Breast epithelium (tissue), 4 donors: ENCODE measurements around the gene SPHKAP. TPM values are rescaled to one million over a fixed set of nuclear protein-coding genes. Genes with fewer than 3 reads are reported as not detected.

ENCODE experiments used
- DNase-seq, 2 donors: peaks; one replicate each; pipeline ENCODE4 v3.0.0-alpha.2; 2019; ENCODE audit warnings: low spot score in 2 of 2
- H3K27ac ChIP-seq, 2 donors: fragments of 200-600 bp; sonication (generic) in 1 of 2; one replicate each; pipeline ENCODE4 v1.5.1; 2016 to 2019; ENCODE audit warnings: mild to moderate bottlenecking in 1 of 2
- H3K27me3 ChIP-seq, 2 donors: fragments of 200-600 bp; sonication (generic) in 1 of 2; one replicate each; pipeline versions ENCODE4 v1.5.1 to v1.6.0; 2017 to 2019; ENCODE audit warnings: control low read depth in 1 of 2, mild to moderate bottlenecking in 1 of 2
- H3K36me3 ChIP-seq: fragments of 200-600 bp; one replicate; pipeline ENCODE4 v1.5.1; 2019
- H3K4me1 ChIP-seq, 2 donors: fragments of 200-600 bp; sonication (generic); one replicate each; pipeline ENCODE4 v1.5.1; 2016 to 2019; ENCODE audit warnings: control low read depth in 1 of 2
- H3K4me3 ChIP-seq, 3 donors: fragments of 200-600 bp; sonication (generic); 1 replicate in 2 of 3; 2 replicates in 1 of 3; pipeline ENCODE4 v1.5.1; 2016 to 2019; ENCODE audit warnings: mild to moderate bottlenecking in 3 of 3, moderate library complexity in 2 of 3
- H3K9me3 ChIP-seq, 2 donors: fragments of 200-600 bp; sonication (generic) in 1 of 2; one replicate each; pipeline ENCODE4 v1.5.1; 2016 to 2019; ENCODE audit warnings: control low read depth in 1 of 2
- POLR2A ChIP-seq: fragments of 450-650 bp; IDR thresholded peaks from one replicate; pipeline ENCODE4 v1.6.1; 2016; ENCODE audit warnings: antibody characterized with exemption, mild to moderate bottlenecking, moderate library complexity
- POLR2AphosphoS5 ChIP-seq, 3 donors: sonication (generic); formaldehyde crosslinking; IDR thresholded peaks; one replicate each; pipeline ENCODE4 v1.6.1; 2017; ENCODE audit warnings: antibody characterized with exemption in 3 of 3
- intact Hi-C: fragments of 100-400 bp; cut with DNase I; formaldehyde crosslinking; loops from one replicate; pipeline ENCODE4 v1.15.1; 2023; ENCODE audit warnings: low total_unique reads
- total RNA-seq, 3 donors: library from RNA; depleted of rRNA; stranded (reverse); fragments of >200 nt; gene quantifications; one replicate each; pipeline ENCODE4 v1.1.0, GENCODE V29; 2016
- TF ChIP-seq, protein P1 (sequence below), 3 donors: fragments of 450-650 bp; IDR thresholded peaks; one replicate each; pipeline ENCODE4 v1.5.1; 2016 to 2017; ENCODE audit warnings: antibody characterized with exemption in 3 of 3, mild to moderate bottlenecking in 3 of 3, moderate library complexity in 3 of 3

The SPHKAP gene
- total RNA-seq, 3 donors from 2014 or later = 0.59 to 0.66 TPM; not detected in 1

DNA sequence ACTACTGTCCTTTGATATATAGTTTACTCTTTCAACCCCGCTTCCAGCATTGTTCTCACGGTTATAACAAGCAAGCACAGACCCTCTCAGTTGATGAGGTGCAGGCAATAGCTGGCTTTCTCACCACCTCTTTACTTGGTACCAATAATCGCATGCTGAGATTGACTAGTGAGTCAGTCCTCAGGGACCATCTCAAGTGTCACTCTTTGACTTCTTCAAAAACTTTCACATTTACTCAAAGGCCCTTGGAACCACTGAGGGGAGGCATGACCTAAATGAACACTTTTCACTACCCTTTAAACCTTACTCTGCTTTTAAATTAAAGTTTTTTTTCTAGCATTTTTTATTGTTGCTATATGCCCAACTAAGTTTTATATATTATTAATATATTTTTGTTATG, 208.2 kb downstream of the SPHKAP start:
- no peak overlapping the region for H3K27ac ChIP-seq
- intact Hi-C loops = no loop called here

DNA sequence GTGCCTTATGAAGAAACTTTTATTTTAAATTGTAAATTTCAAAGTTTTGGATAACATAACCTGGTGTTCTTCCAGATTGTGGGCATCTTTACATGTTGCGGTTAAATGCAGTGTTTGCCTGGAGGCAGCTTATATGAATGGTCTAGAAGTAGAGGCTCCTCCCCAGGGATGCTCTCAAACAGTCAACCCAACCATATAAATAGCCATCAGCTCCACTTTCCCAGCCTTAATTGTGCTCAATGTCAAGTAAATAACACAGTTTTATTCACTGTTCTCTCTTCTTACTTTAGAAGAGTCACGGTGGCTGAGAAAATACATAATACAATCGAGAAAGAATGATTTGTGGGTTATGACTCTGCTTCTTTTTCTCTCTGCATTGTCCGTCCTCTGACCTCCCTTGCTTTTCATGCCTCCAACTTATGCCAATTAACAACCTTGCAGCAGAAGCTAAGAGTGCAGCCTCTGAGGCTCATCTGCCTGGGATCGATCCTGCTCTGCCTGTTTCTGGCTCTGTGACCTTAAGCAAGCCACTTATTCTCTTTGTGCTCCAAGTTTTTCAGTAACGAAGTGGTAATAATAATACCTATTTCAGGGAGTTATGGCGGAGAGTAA, 209.8 kb downstream of the SPHKAP start:
- Histone ChIP-seq H3K4me3 (no peak overlapping the region), H3K4me1 (no peaks in the 10 kb centered on the region), H3K36me3 (no peaks in the 10 kb centered on the region), H3K9me3 (no peaks in the 10 kb centered on the region), H3K27me3 (no peaks in the 10 kb centered on the region), H3K27ac (no peak overlapping the region)
- intact Hi-C loops = no loop called here
- TF ChIP-seq, protein P1, sequence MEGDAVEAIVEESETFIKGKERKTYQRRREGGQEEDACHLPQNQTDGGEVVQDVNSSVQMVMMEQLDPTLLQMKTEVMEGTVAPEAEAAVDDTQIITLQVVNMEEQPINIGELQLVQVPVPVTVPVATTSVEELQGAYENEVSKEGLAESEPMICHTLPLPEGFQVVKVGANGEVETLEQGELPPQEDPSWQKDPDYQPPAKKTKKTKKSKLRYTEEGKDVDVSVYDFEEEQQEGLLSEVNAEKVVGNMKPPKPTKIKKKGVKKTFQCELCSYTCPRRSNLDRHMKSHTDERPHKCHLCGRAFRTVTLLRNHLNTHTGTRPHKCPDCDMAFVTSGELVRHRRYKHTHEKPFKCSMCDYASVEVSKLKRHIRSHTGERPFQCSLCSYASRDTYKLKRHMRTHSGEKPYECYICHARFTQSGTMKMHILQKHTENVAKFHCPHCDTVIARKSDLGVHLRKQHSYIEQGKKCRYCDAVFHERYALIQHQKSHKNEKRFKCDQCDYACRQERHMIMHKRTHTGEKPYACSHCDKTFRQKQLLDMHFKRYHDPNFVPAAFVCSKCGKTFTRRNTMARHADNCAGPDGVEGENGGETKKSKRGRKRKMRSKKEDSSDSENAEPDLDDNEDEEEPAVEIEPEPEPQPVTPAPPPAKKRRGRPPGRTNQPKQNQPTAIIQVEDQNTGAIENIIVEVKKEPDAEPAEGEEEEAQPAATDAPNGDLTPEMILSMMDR (IDR thresholded peaks at IDR 0.05) = no peak
- TF ChIP-seq POLR2AphosphoS5 (IDR thresholded peaks at IDR 0.05) = no peak
- no peak for TF ChIP-seq POLR2A
- no peak for DNase-seq

More for the DNA sequence above, 208.2 kb downstream of the SPHKAP start:
- DNase-seq = no peak
- Histone ChIP-seq H3K4me3 (no peak overlapping the region), H3K36me3 (no peaks in the 10 kb centered on the region), H3K9me3 (no peaks in the 10 kb centered on the region), H3K27me3 (no peaks in the 10 kb centered on the region), H3K4me1 (no peaks in the 10 kb centered on the region)
- TF ChIP-seq POLR2AphosphoS5 (IDR thresholded peaks at IDR 0.05) = no peak
- TF ChIP-seq POLR2A = no peak

DNA sequence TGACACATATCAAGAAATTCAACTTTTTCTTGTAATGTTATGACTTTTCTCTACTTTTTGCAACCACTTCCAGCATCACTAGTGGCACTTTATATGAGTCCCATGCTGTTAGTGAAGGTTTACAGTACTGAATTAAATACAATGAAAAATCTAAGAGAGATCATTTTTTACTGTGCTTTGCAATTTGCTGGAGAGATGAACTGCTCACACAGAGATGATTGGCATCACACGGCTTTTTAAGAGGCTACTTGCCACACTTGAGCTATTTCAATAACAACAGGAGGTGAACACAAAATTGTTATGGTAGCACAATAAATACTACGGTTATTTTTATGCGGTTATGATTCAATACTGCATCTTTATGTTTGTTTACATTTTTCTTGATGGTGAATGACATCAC, 221.2 kb downstream of the SPHKAP start:
- Histone ChIP-seq H3K27ac (no peak overlapping the region), H3K4me1 (no peaks in the 10 kb centered on the region), H3K27me3 (no peaks in the 10 kb centered on the region), H3K4me3 (no peak overlapping the region), H3K9me3 (no peaks in the 10 kb centered on the region), H3K36me3 (no peaks in the 10 kb centered on the region)
- DNase-seq = no peak
- TF ChIP-seq POLR2AphosphoS5 (IDR thresholded peaks at IDR 0.05) (no peak), POLR2A (no peak)
- TF ChIP-seq, protein P1 (IDR thresholded peaks at IDR 0.05) = no peak
- intact Hi-C loops = no loop called here

DNA sequence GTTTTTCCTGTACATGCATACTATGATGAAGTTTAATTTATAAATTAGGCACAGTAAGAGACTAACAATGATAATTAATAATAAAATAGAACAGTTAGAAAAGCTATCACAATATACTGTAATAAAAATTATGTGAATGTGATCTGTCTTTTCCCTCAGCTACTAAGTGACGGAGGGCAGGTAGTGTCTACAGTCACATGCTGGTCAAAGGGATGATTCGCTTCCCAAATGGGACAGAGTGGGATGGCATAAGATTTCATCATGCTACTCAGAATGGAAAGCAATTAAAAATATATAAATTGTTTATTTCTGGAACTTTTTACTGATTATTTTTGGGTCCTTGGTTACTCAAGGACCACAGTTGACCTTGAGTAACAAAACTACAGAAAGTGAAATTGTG, 238.5 kb downstream of the SPHKAP start:
- DNase-seq = no peak
- TF ChIP-seq POLR2AphosphoS5 (IDR thresholded peaks at IDR 0.05) (no peak), POLR2A (no peak)
- TF ChIP-seq, protein P1 (IDR thresholded peaks at IDR 0.05) = no peak
- Histone ChIP-seq H3K4me1 (no peaks in the 10 kb centered on the region), H3K36me3 (no peaks in the 10 kb centered on the region), H3K4me3 (no peak overlapping the region), H3K27me3 (no peaks in the 10 kb centered on the region), H3K9me3 (no peaks in the 10 kb centered on the region), H3K27ac (no peak overlapping the region)
- intact Hi-C loops = no loop called here

DNA sequence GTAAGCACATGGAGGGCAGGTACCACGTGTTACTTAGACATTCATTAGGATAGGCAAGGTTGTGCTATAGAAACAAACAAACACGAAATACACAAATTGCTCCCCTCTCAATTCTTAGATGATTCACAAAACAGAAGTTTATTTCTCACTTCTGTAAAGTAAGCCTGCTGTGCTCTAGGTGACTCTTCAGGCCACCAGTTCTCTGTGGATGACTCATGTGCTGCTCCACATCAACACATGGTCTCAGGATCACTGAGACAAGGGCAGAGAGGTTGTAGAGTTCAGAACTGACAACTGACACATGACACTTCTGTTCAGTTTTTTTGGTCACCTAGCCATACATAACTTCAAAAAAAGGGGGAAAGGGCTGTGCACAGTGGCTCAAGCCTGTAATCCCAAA, 239.5 kb downstream of the SPHKAP start:
- Histone ChIP-seq H3K36me3 (no peaks in the 10 kb centered on the region), H3K27me3 (no peaks in the 10 kb centered on the region), H3K4me3 (no peak overlapping the region), H3K9me3 (no peaks in the 10 kb centered on the region), H3K27ac (no peak overlapping the region), H3K4me1 (no peaks in the 10 kb centered on the region)
- no peak for DNase-seq
- intact Hi-C loops = no loop called here
- TF ChIP-seq POLR2A (no peak), POLR2AphosphoS5 (IDR thresholded peaks at IDR 0.05) (no peak)
- TF ChIP-seq, protein P1 (IDR thresholded peaks at IDR 0.05) = no peak
